ENCODE results near the gene NET1. TPM values are rescaled to one million over a fixed set of nuclear protein-coding genes. Genes with fewer than 3 reads are reported as not detected.

The NET1 gene
- total and polyA plus RNA-seq, 2 experiments from 2014 or later = 62.5 to 96.4 TPM

DNA sequence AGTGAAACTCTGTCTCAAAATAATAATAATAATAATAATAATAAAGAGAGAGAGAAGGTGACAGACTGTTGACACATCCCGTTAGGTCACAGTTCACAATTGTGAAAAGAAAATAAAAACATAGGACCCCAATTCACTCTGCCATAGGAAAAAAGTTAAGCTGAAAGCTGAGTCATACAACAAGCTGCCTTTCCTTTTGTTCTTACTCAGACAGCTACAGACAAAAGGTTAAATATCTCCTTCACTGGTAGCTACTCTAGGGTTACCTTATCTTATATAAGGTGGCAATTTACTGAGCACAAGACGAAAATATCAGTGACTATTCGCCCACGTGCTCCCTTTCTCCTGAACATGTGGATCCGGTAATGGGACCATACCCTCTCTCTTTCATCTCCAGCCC is 25.2 kb upstream of the NET1 start:
- Histone ChIP-seq H3K79me2 (no peaks in the 10 kb centered on the region), H3K4me2 (no peak overlapping the region), H3K9me2 (replicated peaks; ENCODE audit: insufficient read depth) (no peaks in the 10 kb centered on the region), H3K4me1 (ENCODE audit: insufficient read depth) (peaks cover 4% of the 10 kb centered on the region), H2AFZ (no peak overlapping the region), H3K36me3 (replicated peaks; ENCODE audit: insufficient read depth, low read depth) (no peaks in the 10 kb centered on the region), H3K27me3 (no peaks in the 10 kb centered on the region), H3K4me3 (no peak overlapping the region), H4K20me1 (ENCODE audit: insufficient read depth, poor library complexity, severe bottlenecking) (no peaks in the 10 kb centered on the region), H3K9me3 (ENCODE audit: low read depth) (peaks cover 12% of the 10 kb centered on the region), H3K27ac (no peak overlapping the region)
- no peak for TF ChIP-seq EZH2phosphoT487 (IDR thresholded peaks at IDR 0.05; ENCODE audit: low read depth, severe bottlenecking, unreplicated experiment)
- no peak for TF ChIP-seq CTCF (IDR thresholded peaks at IDR 0.05; ENCODE audit: poor library complexity)
- TF ChIP-seq EZH2 (IDR thresholded peaks at IDR 0.05; ENCODE audit: borderline replicate concordance) = no peak
- WGBS (ENCODE audit: low lambda C conversion rate, missing lambda C conversion rate) = 91% methylated on average over 5 of the region's 5 CpGs
- DNase-seq (ENCODE audit: low spot score) = no peak

GRCh38 chr10:5390607-5391205 is 21.7 kb upstream of the NET1 start:
- Histone ChIP-seq H3K4me2 (no peak overlapping the region), H2AFZ (no peak overlapping the region), H3K36me3 (replicated peaks; ENCODE audit: insufficient read depth, low read depth) (no peaks in the 10 kb centered on the region), H3K9me3 (ENCODE audit: low read depth) (peaks cover 12% of the 10 kb centered on the region), H3K4me3 (no peak overlapping the region), H3K27ac (no peak overlapping the region), H3K79me2 (no peaks in the 10 kb centered on the region), H3K4me1 (ENCODE audit: insufficient read depth) (no peaks in the 10 kb centered on the region), H4K20me1 (ENCODE audit: insufficient read depth, poor library complexity, severe bottlenecking) (no peaks in the 10 kb centered on the region), H3K9me2 (replicated peaks; ENCODE audit: insufficient read depth) (no peaks in the 10 kb centered on the region), H3K27me3 (no peaks in the 10 kb centered on the region)
- 97% methylated on average over 1 of the region's 1 CpG for WGBS (ENCODE audit: low lambda C conversion rate, missing lambda C conversion rate)
- TF ChIP-seq EZH2phosphoT487 (IDR thresholded peaks at IDR 0.05; ENCODE audit: low read depth, severe bottlenecking, unreplicated experiment) (no peak), EZH2 (IDR thresholded peaks at IDR 0.05; ENCODE audit: borderline replicate concordance) (no peak), CTCF (IDR thresholded peaks at IDR 0.05; ENCODE audit: poor library complexity) (no peak)
- DNase-seq (ENCODE audit: low spot score) = no peak

DNA sequence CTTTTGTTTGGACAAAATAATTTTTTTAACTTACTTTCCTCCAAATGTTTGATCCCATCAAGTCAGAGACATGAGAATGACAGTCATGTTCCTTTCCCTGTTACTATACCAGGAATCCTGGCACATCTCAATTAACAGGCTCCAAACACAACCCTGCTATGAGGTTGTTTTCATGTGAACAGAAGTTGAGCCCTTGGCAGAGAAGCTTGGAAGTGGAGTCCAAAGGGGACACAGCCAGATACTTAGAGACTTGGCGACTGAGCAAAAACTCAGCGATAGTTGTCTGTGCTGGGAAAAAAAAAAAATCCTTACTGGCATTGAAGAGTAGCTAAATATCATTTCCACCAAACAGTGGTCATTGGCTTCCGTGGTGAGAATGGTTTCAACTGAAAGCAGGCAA is 20.6 kb upstream of the NET1 start:
- H3K4me2 ChIP-seq = no peak overlapping the region
- H3K9me3 ChIP-seq (ENCODE audit: low read depth) = peaks cover 12% of the 10 kb centered on the region
- no peaks in the 10 kb centered on the region for H3K36me3 ChIP-seq (replicated peaks; ENCODE audit: insufficient read depth, low read depth)
- H3K27ac ChIP-seq = no peak overlapping the region
- WGBS (ENCODE audit: low lambda C conversion rate, missing lambda C conversion rate) = 96% methylated on average over 3 of the region's 3 CpGs
- no peaks in the 10 kb centered on the region for H3K27me3 ChIP-seq
- no peaks in the 10 kb centered on the region for H3K79me2 ChIP-seq
- no peaks in the 10 kb centered on the region for H4K20me1 ChIP-seq (ENCODE audit: insufficient read depth, poor library complexity, severe bottlenecking)
- no peak overlapping the region for H3K4me3 ChIP-seq
- H3K9me2 ChIP-seq (replicated peaks; ENCODE audit: insufficient read depth) = no peaks in the 10 kb centered on the region
- no peak for DNase-seq (ENCODE audit: low spot score)
- no peaks in the 10 kb centered on the region for H3K4me1 ChIP-seq (ENCODE audit: insufficient read depth)
- TF ChIP-seq CTCF (IDR thresholded peaks at IDR 0.05; ENCODE audit: poor library complexity) (no peak), EZH2 (IDR thresholded peaks at IDR 0.05; ENCODE audit: borderline replicate concordance) (no peak), EZH2phosphoT487 (IDR thresholded peaks at IDR 0.05; ENCODE audit: low read depth, severe bottlenecking, unreplicated experiment) (no peak)
- H2AFZ ChIP-seq = no peak overlapping the region
